ENCODE results near the gene EDEM2. TPM values are rescaled to one million over a fixed set of nuclear protein-coding genes. Genes with fewer than 3 reads are reported as not detected.

Gene EDEM2
- total RNA-seq, 1 donor from 2014 or later, result 24.4 TPM

DNA sequence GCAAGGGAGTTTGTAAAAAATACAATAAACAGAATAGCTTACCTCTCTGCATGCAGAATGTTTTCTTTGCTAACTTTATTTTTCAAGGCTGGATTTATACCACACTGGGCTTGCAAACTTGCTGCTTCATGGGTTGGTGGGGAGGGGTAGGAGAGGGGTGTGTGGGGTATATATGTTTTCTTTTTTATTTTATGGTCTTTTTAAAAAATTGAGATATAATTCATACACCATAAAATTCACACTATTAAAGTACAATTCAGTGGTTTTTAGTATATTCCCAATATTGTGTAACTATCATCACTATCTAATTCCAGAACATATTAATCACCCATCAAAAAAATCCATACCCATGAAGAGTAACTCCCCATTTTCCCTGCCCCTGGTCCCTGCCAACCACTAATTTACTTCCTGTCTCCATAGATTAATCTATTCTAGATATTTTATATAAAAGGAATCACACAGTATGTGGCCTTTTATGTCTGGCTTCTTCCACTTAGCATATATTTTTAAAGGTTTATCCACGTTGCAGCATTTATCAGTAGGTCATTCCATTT is 40.2 kb downstream of the EDEM2 start:
- Mint-ChIP-seq H3K27me3 (no peaks in the 10 kb centered on the region), H3K27ac (no peak overlapping the region), H3K9me3 (no peaks in the 10 kb centered on the region), H3K4me1 (no peaks in the 10 kb centered on the region), H3K4me3 (no peak overlapping the region), H3K36me3 (ENCODE audit: low read depth) (peaks cover 19% of the 10 kb centered on the region)
- ChIA-PET POLR2A (no interaction called here), CTCF (no interaction called here)
- TF ChIP-seq, protein P1, sequence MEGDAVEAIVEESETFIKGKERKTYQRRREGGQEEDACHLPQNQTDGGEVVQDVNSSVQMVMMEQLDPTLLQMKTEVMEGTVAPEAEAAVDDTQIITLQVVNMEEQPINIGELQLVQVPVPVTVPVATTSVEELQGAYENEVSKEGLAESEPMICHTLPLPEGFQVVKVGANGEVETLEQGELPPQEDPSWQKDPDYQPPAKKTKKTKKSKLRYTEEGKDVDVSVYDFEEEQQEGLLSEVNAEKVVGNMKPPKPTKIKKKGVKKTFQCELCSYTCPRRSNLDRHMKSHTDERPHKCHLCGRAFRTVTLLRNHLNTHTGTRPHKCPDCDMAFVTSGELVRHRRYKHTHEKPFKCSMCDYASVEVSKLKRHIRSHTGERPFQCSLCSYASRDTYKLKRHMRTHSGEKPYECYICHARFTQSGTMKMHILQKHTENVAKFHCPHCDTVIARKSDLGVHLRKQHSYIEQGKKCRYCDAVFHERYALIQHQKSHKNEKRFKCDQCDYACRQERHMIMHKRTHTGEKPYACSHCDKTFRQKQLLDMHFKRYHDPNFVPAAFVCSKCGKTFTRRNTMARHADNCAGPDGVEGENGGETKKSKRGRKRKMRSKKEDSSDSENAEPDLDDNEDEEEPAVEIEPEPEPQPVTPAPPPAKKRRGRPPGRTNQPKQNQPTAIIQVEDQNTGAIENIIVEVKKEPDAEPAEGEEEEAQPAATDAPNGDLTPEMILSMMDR (IDR thresholded peaks at IDR 0.05), result no peak
- ATAC-seq (ENCODE audit: low read depth) (no peak), DNase-seq (no peak)
- intact Hi-C loops (cut with micrococcal nuclease), result no loop called here

DNA sequence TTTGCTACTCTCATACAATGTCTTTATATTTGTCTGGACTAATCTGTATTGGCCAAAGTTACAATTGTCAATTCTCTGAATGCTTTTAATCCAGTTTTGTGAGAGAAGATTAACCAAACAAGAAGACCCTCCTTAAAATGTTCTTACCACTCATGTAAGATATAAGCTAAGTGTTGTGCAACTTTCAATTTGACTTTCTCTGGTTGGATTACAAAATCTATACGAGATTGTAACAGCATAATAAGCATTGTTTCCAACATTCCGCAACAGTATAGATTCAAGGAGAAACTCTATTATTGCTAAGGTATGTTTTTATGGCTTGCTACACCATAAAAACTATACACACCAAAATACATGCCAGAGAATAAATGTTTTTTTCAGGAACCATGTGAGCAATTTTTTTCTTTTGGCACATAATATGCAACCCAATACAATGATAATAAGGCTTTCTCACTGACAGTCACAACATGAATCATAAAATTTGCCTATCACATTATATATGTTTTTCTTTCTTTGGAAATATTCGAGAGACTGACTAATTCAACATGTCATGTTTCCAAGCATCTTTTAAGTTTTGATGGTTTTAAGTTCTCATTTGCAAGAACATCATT is 42.3 kb downstream of the EDEM2 start:
- H3K27me3 Mint-ChIP-seq, result no peaks in the 10 kb centered on the region
- intact Hi-C loops (cut with micrococcal nuclease), result no loop called here
- ChIA-PET CTCF (interaction anchor here (1.3 kb wide), 1 partner anchor 8 kb away, joined by 3 read pairs; no protein-coding TSS in a partner anchor), POLR2A (interaction anchor here (0.6 kb wide), 1 partner anchor 8 kb away, joined by 7 read pairs; no protein-coding TSS in a partner anchor)
- DNase-seq (no peak), ATAC-seq (ENCODE audit: low read depth) (no peak)
- no peaks in the 10 kb centered on the region for H3K9me3 Mint-ChIP-seq
- H3K36me3 Mint-ChIP-seq (ENCODE audit: low read depth), result peaks cover 5% of the 10 kb centered on the region
- no peak overlapping the region for H3K4me3 Mint-ChIP-seq
- H3K27ac Mint-ChIP-seq, result no peak overlapping the region
- TF ChIP-seq, protein P1 (IDR thresholded peaks at IDR 0.05), result no peak
- H3K4me1 Mint-ChIP-seq, result peaks cover 2% of the 10 kb centered on the region

DNA sequence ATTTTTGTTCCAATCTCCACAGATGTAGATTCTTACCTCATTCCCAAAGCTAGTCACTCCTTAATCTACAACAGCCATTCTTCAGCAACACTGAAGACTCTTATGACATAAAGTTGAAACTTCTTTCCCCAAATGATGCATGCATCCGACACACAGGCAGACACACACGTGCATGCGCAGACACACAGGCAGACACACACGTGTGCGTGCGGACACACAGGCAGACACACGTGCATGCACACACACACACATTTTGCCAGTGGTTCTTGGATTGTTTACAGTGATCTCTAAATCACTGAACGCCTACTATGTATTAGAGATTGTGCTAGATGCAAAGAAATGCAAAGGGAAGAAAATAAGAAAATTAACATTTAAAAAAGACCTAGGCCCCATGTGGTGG is 45.5 kb downstream of the EDEM2 start:
- DNase-seq, result no peak
- intact Hi-C loops (cut with micrococcal nuclease), result no loop called here
- Mint-ChIP-seq H3K4me1 (peaks cover 2% of the 10 kb centered on the region), H3K4me3 (no peak overlapping the region), H3K9me3 (no peaks in the 10 kb centered on the region), H3K27me3 (no peaks in the 10 kb centered on the region), H3K27ac (no peak overlapping the region), H3K36me3 (ENCODE audit: low read depth) (no peaks in the 10 kb centered on the region)
- no peak for ATAC-seq (ENCODE audit: low read depth)
- CTCF ChIA-PET, result no interaction called here
- POLR2A ChIA-PET, result no interaction called here
- TF ChIP-seq, protein P1 (IDR thresholded peaks at IDR 0.05), result no peak

DNA sequence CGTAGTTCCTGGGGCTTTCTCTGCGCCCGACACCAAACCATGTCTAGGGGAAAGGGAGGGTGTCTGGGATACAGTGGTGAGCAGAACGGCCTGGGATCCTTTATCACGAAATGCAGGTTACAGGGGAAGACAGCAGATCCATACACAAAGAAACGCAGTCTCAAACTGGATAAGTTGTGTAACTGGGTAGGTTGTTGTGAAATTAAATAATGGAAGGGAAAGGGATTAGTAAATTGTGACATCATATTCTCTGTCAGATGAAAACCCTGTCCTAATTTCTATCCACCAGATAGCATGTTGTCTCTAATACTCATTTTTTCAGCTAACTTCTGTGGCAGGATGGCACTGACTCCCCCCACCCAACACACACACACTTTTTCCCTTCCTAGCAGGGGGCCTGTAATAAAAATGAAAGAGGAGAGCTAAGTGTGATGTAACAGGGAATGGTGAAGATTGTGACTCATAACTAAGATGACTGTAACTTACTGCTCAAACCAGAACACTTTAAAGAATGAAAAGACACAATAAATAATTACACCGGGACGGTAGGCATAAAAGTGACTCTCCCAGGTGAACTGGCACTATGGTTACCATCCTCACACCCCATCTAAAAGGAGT is 53.8 kb downstream of the EDEM2 start:
- ChIA-PET POLR2A (interaction anchor here (1.5 to 1.7 kb wide), 2 partner anchors 23 to 649 kb away, joined by 6 read pairs; partner anchors contain the start of gene RBM39), CTCF (interaction anchor here (4.1 kb wide), 1 partner anchor 116 kb away, joined by 37 read pairs; no protein-coding TSS in a partner anchor)
- no peaks in the 10 kb centered on the region for H3K9me3 Mint-ChIP-seq
- no peaks in the 10 kb centered on the region for H3K27me3 Mint-ChIP-seq
- no peak for DNase-seq
- ATAC-seq (ENCODE audit: low read depth), result no peak
- TF ChIP-seq, protein P1 (IDR thresholded peaks at IDR 0.05), result no peak
- peaks cover 9% of the 10 kb centered on the region for H3K36me3 Mint-ChIP-seq (ENCODE audit: low read depth)
- intact Hi-C loops (cut with micrococcal nuclease), result loop anchor here (2.0 to 5.0 kb wide), 6 partner anchors 139 to 1283 kb away; partner anchors contain the start of genes CHMP4B, GSS, MYH7B and NCOA6
- peak overlapping the region; percentile 91 for H3K27ac Mint-ChIP-seq
- peaks cover 42% of the 10 kb centered on the region for H3K4me1 Mint-ChIP-seq
- peak overlapping the region; percentile 95 for H3K4me3 Mint-ChIP-seq
